RWPE2 (cell line): ENCODE data around the gene SEC61A1.
A peak's percentile ranks its signal among the peaks of the same experiment; 100 is the strongest.

Experiments
- ATAC-seq: fragments of 200-7000 bp; cut with Tn5 transposase; 3 replicates; pipeline ENCODE4 v1.9.1; 2021; ENCODE audit warnings: low read depth
- DNase-seq: peaks from one replicate; pipeline ENCODE4 v3.0.0-alpha.2; 2020; ENCODE audit warnings: low spot score
- H3K27ac ChIP-seq: fragments of 450-650 bp; 2 replicates; pipeline ENCODE4 v1.5.1; 2017; ENCODE audit warnings: mild to moderate bottlenecking; ENCODE audit not compliant: poor library complexity, severe bottlenecking
- H3K27me3 ChIP-seq: fragments of 250-450 bp; sonication (Bioruptor Pico); 2 replicates; pipeline ENCODE4 v1.5.1; 2021; ENCODE audit warnings: mild to moderate bottlenecking, moderate library complexity; ENCODE audit not compliant: insufficient read depth, poor library complexity, severe bottlenecking
- H3K36me3 ChIP-seq: fragments of 250-450 bp; sonication (Bioruptor Pico); 2 replicates; pipeline ENCODE4 v1.5.1; 2020; ENCODE audit warnings: low read depth, mild to moderate bottlenecking, moderate library complexity
- H3K4me1 ChIP-seq: fragments of 250-450 bp; sonication (Bioruptor Pico); 2 replicates; pipeline ENCODE4 v1.5.1; 2021; ENCODE audit warnings: mild to moderate bottlenecking, moderate library complexity; ENCODE audit not compliant: insufficient read depth, poor library complexity, severe bottlenecking
- H3K4me3 ChIP-seq: fragments of 250-450 bp; sonication (Bioruptor Pico); 2 replicates; pipeline ENCODE4 v1.5.1; 2021; ENCODE audit warnings: mild to moderate bottlenecking, moderate library complexity; ENCODE audit not compliant: severe bottlenecking
- H3K9me3 ChIP-seq: fragments of 250-450 bp; sonication (Bioruptor Pico); 2 replicates; pipeline ENCODE4 v1.5.1; 2021; ENCODE audit warnings: mild to moderate bottlenecking, moderate library complexity; ENCODE audit not compliant: severe bottlenecking
- CTCF ChIP-seq: fragments of 450-650 bp; IDR thresholded peaks from one replicate; pipeline ENCODE4 v1.5.1; 2017; ENCODE audit warnings: mild to moderate bottlenecking, moderate library complexity; ENCODE audit not compliant: poor library complexity, severe bottlenecking

Gene SEC61A1

GRCh38 chr3:128112357-128112968 is 60.2 kb downstream of the SEC61A1 start:
- H3K9me3 ChIP-seq = no peaks in the 10 kb centered on the region
- peaks cover 80% of the 10 kb centered on the region for H3K36me3 ChIP-seq
- H3K27me3 ChIP-seq = no peaks in the 10 kb centered on the region
- DNase-seq (no peak), ATAC-seq (peak; percentile 96)
- peaks cover 9% of the 10 kb centered on the region for H3K4me1 ChIP-seq
- peak; percentile 8 for TF ChIP-seq CTCF
- H3K27ac ChIP-seq = no peak overlapping the region
- H3K4me3 ChIP-seq = no peak overlapping the region

- ATAC-seq = no peak
- TF ChIP-seq CTCF = no peak
Measured at GRCh38 chr3:128113817-128114794, 61.9 kb downstream of the SEC61A1 start.

More at GRCh38 chr3:128113817-128114794, 61.9 kb downstream of the SEC61A1 start:
- Histone ChIP-seq H3K36me3 (peaks cover 80% of the 10 kb centered on the region), H3K4me3 (no peak overlapping the region), H3K4me1 (peaks cover 9% of the 10 kb centered on the region), H3K9me3 (no peaks in the 10 kb centered on the region), H3K27ac (no peak overlapping the region), H3K27me3 (no peaks in the 10 kb centered on the region)
- DNase-seq = no peak
